Endodermal cell (in vitro differentiated cells): ENCODE measurements around the gene FCAMR. TPM values are rescaled to one million over a fixed set of nuclear protein-coding genes. Genes with fewer than 3 reads are reported as not detected.

ENCODE experiments used
- DNase-seq: peaks from one replicate; pipeline ENCODE4 v3.0.0-alpha.2; 2017
- H3K27ac ChIP-seq: 2 replicates; pipeline ENCODE4 v1.5.1; 2013; ENCODE audit warnings: mild to moderate bottlenecking, low read depth, low read length, moderate library complexity
- H3K27me3 ChIP-seq: 2 replicates; pipeline ENCODE4 v1.6.1; 2013; ENCODE audit warnings: mild to moderate bottlenecking, low read length, moderate library complexity; ENCODE audit not compliant: insufficient read depth, control insufficient read depth, poor library complexity, severe bottlenecking
- H3K36me3 ChIP-seq: 2 replicates; pipeline ENCODE4 v1.7.0; 2013; ENCODE audit warnings: mild to moderate bottlenecking, low read length, moderate library complexity; ENCODE audit not compliant: control insufficient read depth, insufficient read depth
- H3K4me1 ChIP-seq: one replicate; pipeline ENCODE4 v1.7.0; 2013; ENCODE audit warnings: low read length; ENCODE audit not compliant: control insufficient read depth, insufficient read depth
- H3K4me3 ChIP-seq: 2 replicates; pipeline ENCODE4 v1.5.1; 2013; ENCODE audit warnings: mild to moderate bottlenecking, low read length, moderate library complexity
- H3K9ac ChIP-seq: 2 replicates; pipeline ENCODE4 v1.6.1; 2013; ENCODE audit warnings: mild to moderate bottlenecking, low read length, moderate library complexity; ENCODE audit not compliant: poor library complexity, severe bottlenecking; ENCODE audit errors: extremely low read depth
- H3K9me3 ChIP-seq: 2 replicates; pipeline ENCODE4 v1.6.1; 2013; ENCODE audit warnings: mild to moderate bottlenecking, low read length, moderate library complexity; ENCODE audit not compliant: control insufficient read depth
- H3K27ac Mint-ChIP-seq: 2 replicates; pipeline ENCODE4 v1.8.0; 2020; ENCODE audit warnings: mixed read lengths
- H3K27me3 Mint-ChIP-seq: 2 replicates; pipeline ENCODE4 v1.8.0; 2021; ENCODE audit warnings: mild to moderate bottlenecking, mixed read lengths; ENCODE audit not compliant: insufficient read depth
- H3K36me3 Mint-ChIP-seq: 2 replicates; pipeline ENCODE4 v1.8.0; 2020; ENCODE audit warnings: low read depth, mixed read lengths
- H3K4me1 Mint-ChIP-seq: 2 replicates; pipeline ENCODE4 v1.8.0; 2020; ENCODE audit warnings: mixed read lengths
- H3K4me3 Mint-ChIP-seq: 2 replicates; pipeline ENCODE4 v1.8.0; 2020; ENCODE audit warnings: mild to moderate bottlenecking, moderate library complexity, mixed read lengths
- H3K9me3 Mint-ChIP-seq: 2 replicates; pipeline ENCODE4 v1.8.0; 2020; ENCODE audit warnings: mild to moderate bottlenecking, mixed read lengths
- WGBS, 2 experiments: methylation state at CpG; one replicate each; pipeline versions ENCODE4 v1.1.5 to v1.1.7; 2013; ENCODE audit warnings: missing lambda C conversion rate in 2 of 2, mixed read lengths in 1 of 2; ENCODE audit not compliant: insufficient coverage in 1 of 2, insufficient read length in 1 of 2; 5-methylcytosine and 5-hydroxymethylcytosine counted together
- total RNA-seq, 2 donors: library from RNA; stranded (reverse); fragmentation: NEBNext Ultra II Directional in 1 of 2; extraction: Animal tissue kit (Norgen Biotek cat#: 25700) in 1 of 2; gene quantifications; 2 replicates in 1 of 2; 3 replicates in 1 of 2; pipeline ENCODE4 v1.2.1, GENCODE V29; 2021
- TF ChIP-seq, protein P1 (sequence below): fragments of 200-600 bp; sonication (generic); conservative IDR thresholded peaks from 2 replicates; pipeline ENCODE4 v1.5.0; 2021; ENCODE audit warnings: antibody characterized with exemption, mild to moderate bottlenecking

FCAMR gene
- total RNA-seq, 2 donors from 2014 or later = not detected

DNA sequence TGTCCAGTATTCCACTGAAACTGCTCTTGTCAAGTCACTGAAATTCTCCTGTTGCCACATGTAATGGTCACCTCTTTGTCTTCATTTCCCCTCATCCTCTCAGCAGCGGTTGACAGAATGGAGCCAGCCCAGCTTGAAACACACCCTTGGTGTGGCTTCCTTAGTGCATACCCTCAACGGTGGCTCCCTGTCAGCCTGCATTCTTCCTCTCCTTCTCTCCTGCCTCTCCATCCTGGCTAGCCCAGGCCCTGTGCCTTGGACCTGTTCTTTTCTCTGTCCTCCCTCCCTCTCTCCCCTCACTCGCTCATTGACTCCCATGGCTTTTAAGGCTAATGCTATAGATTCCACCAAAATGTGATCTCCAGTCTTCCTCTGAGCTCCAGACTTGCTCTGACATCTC, 52.2 kb downstream of the FCAMR start:
- Mint-ChIP-seq H3K4me3 (no peak overlapping the region), H3K4me1 (no peaks in the 10 kb centered on the region), H3K27ac (no peak overlapping the region), H3K27me3 (peaks cover 28% of the 10 kb centered on the region), H3K36me3 (no peaks in the 10 kb centered on the region), H3K9me3 (no peaks in the 10 kb centered on the region)
- Histone ChIP-seq H3K27me3 (peaks cover 32% of the 10 kb centered on the region), H3K9ac (no peak overlapping the region), H3K9me3 (no peaks in the 10 kb centered on the region), H3K4me3 (no peak overlapping the region), H3K27ac (no peak overlapping the region), H3K4me1 (no peaks in the 10 kb centered on the region), H3K36me3 (no peaks in the 10 kb centered on the region)
- no peak for DNase-seq
- TF ChIP-seq, protein P1, sequence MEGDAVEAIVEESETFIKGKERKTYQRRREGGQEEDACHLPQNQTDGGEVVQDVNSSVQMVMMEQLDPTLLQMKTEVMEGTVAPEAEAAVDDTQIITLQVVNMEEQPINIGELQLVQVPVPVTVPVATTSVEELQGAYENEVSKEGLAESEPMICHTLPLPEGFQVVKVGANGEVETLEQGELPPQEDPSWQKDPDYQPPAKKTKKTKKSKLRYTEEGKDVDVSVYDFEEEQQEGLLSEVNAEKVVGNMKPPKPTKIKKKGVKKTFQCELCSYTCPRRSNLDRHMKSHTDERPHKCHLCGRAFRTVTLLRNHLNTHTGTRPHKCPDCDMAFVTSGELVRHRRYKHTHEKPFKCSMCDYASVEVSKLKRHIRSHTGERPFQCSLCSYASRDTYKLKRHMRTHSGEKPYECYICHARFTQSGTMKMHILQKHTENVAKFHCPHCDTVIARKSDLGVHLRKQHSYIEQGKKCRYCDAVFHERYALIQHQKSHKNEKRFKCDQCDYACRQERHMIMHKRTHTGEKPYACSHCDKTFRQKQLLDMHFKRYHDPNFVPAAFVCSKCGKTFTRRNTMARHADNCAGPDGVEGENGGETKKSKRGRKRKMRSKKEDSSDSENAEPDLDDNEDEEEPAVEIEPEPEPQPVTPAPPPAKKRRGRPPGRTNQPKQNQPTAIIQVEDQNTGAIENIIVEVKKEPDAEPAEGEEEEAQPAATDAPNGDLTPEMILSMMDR = no peak
- 84 to 85% methylated on average over 2 to 3 of the region's 3 CpGs for WGBS, 2 experiments

DNA sequence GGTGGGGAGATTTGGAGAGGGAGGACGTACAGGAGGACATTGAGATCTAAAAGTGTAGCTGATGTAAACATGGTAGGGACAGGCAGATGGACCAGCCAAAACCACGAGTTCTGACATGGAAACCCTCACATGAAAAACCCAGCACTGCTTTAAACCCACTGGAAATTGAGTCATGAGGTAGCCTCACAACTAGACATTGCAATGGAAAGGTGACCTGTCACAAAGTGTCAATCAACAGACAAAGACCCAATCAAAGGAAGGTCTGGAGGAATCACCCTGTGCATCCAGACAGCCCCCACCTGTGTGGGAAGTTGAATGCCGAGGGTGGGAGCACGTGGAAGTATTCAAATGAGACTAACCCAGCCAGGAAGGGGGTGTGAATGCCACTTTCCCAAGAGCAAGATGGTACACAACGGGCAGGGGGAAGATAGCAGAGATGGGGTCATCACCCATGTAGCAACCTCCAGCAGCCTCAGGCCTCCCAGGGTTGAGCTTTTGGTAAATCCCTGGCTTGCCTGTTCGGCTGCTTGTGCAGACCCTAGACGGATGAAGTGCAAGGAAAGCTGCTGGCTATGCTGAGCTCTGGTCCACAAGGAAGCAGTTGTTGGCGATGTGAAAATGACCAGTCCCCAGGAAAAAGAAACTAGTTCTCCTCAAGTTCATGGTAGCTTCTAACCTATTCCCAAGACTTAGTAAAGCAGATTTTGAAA, 54.1 kb downstream of the FCAMR start:
- Mint-ChIP-seq H3K27ac (no peak overlapping the region), H3K27me3 (peaks cover 34% of the 10 kb centered on the region), H3K9me3 (no peaks in the 10 kb centered on the region), H3K4me1 (no peaks in the 10 kb centered on the region), H3K4me3 (no peak overlapping the region), H3K36me3 (no peaks in the 10 kb centered on the region)
- Histone ChIP-seq H3K9ac (no peak overlapping the region), H3K27me3 (peaks cover 38% of the 10 kb centered on the region), H3K9me3 (no peaks in the 10 kb centered on the region), H3K4me3 (no peak overlapping the region), H3K4me1 (no peaks in the 10 kb centered on the region), H3K27ac (no peak overlapping the region), H3K36me3 (no peaks in the 10 kb centered on the region)
- DNase-seq = no peak
- TF ChIP-seq, protein P1 = no peak
- 82 to 83% methylated on average over 6 to 8 of the region's 8 CpGs for WGBS, 2 experiments

DNA sequence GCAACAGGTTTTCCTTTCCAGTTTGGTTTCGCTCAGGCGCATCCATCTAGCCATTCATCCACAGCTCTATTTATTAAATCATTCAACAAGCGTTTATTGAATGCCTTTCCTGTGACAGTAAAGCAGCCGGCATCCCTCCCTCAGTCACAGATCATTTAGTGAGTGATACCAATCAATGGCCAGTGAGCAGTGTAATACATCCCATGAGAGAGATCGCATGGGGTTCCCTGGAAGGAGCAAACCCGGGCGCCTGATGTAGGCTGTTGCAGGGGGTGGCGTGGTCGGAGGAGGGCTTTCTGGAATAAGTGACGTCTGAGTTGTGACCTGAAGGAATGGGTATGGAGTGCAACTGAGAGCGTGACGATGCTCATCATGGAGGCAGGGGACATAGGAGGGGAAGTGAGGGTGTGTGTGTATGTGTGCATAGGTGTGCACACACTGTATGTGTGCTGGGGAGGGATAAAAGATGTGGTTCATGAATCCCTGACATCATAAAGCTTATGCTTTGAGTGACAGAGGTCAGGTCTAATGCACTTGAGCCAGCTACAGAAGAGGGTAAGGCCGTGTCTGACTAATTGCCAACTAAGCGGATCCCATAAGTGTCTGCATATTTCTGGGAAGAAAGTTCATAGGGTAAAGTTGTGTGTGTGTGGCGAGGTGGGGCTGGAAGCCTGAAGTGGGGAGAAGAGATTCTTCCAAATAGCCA, 55.1 kb downstream of the FCAMR start:
- no peak overlapping the region for H3K27ac Mint-ChIP-seq
- Histone ChIP-seq H3K4me1 (no peaks in the 10 kb centered on the region), H3K27me3 (peaks cover 47% of the 10 kb centered on the region), H3K27ac (no peak overlapping the region), H3K9ac (no peak overlapping the region), H3K36me3 (no peaks in the 10 kb centered on the region), H3K4me3 (no peak overlapping the region), H3K9me3 (no peaks in the 10 kb centered on the region)
- TF ChIP-seq, protein P1 = no peak
- no peaks in the 10 kb centered on the region for H3K4me1 Mint-ChIP-seq
- H3K27me3 Mint-ChIP-seq = peaks cover 42% of the 10 kb centered on the region
- DNase-seq = no peak
- whole genome bisulfite sequencing, 2 experiments = 90 to 94% methylated on average over 15 of the region's 15 CpGs
- no peaks in the 10 kb centered on the region for H3K36me3 Mint-ChIP-seq
- H3K4me3 Mint-ChIP-seq = no peak overlapping the region
- no peaks in the 10 kb centered on the region for H3K9me3 Mint-ChIP-seq
